M059J (cell line): ENCODE results near the gene ZNF568. TPM values are rescaled to one million over a fixed set of nuclear protein-coding genes. Genes with fewer than 3 reads are reported as not detected.
A peak's percentile ranks its signal among the peaks of the same experiment; 100 is the strongest.

Source experiments
- DNase-seq: peaks from one replicate; pipeline ENCODE4 v3.0.0-alpha.2; 2012; ENCODE audit warnings: low read depth
- total RNA-seq: library from RNA; depleted of rRNA; stranded (reverse); fragments of >200 nt; shearing (Covaris generic); gene quantifications from 2 replicates; pipeline ENCODE4 v1.2.3, GENCODE V29; 2014; rRNA removed

Gene ZNF568
- 7.3 and 9.7 TPM in 2 replicates for total RNA-seq

- DNase-seq = peak; percentile 87
Observed at GRCh38 chr19:36915992-36916830, at the start of gene ZNF568, which contains the start of gene ZNF829. ZNF568 (plus strand) TSS chr19:36916332; CDS start chr19:36922771, 6,439 bp downstream. ZNF829 (minus strand) TSS chr19:36916291; CDS start chr19:36915167, 1,124 bp downstream.

- DNase-seq = no peak
Observed at GRCh38 chr19:36876993-36877938, 38.9 kb upstream of the ZNF568 start.

GRCh38 chr19:36891768-36892357 is 24.3 kb upstream of the ZNF568 start:
- no peak for DNase-seq

GRCh38 chr19:36894849-36895383 is 21.2 kb upstream of the ZNF568 start:
- no peak for DNase-seq

- no peak for DNase-seq
Observed at GRCh38 chr19:36898422-36898821, 17.7 kb upstream of the ZNF568 start.

- no peak for DNase-seq
Observed at GRCh38 chr19:36916991-36917390, 859 bp downstream of the ZNF568 start.

GRCh38 chr19:36918090-36918489 is 2.0 kb downstream of the ZNF568 start:
- no peak for DNase-seq

GRCh38 chr19:36931684-36932083 is 15.6 kb downstream of the ZNF568 start:
- no peak for DNase-seq

- DNase-seq = no peak
Observed at GRCh38 chr19:36939153-36939552, 23.0 kb downstream of the ZNF568 start.

- DNase-seq = no peak
Observed at GRCh38 chr19:36950335-36951119, 34.4 kb downstream of the ZNF568 start.

GRCh38 chr19:36962346-36962745 is 46.2 kb downstream of the ZNF568 start:
- no peak for DNase-seq

GRCh38 chr19:36963280-36963679 is 47.1 kb downstream of the ZNF568 start:
- DNase-seq = peak; percentile 7

- DNase-seq = no peak
Observed at GRCh38 chr19:36972571-36972970, 56.4 kb downstream of the ZNF568 start.

GRCh38 chr19:36973021-36973843 is 57.1 kb downstream of the ZNF568 start:
- DNase-seq = peak; percentile 70

- DNase-seq = no peak
Observed at GRCh38 chr19:36973844-36974195, 57.7 kb downstream of the ZNF568 start.

GRCh38 chr19:36986131-36986530 is 70.0 kb downstream of the ZNF568 start:
- DNase-seq = no peak

- no peak for DNase-seq
Observed at GRCh38 chr19:36986601-36987000, 70.5 kb downstream of the ZNF568 start.

- DNase-seq = no peak
Observed at GRCh38 chr19:36987091-36987490, 71.0 kb downstream of the ZNF568 start.

- DNase-seq = no peak
Observed at GRCh38 chr19:36997152-36997842, 81.2 kb downstream of the ZNF568 start.
